ENCODE results near the gene PHACTR1. TPM values are rescaled to one million over a fixed set of nuclear protein-coding genes. Genes with fewer than 3 reads are reported as not detected.

PHACTR1 gene
- total and polyA plus RNA-seq, 4 donors, result 0.31 to 1.5 (median 0.79) TPM

GRCh38 chr6:13215390-13215789 lies 498.8 kb downstream of the PHACTR1 start:
- no peak for DNase-seq (ENCODE audit: low spot score)
- no peaks in the 10 kb centered on the region for H3K27me3 ChIP-seq (ENCODE audit: control insufficient read depth in 4 of 4, insufficient read depth in 4 of 4, low read length in 3 of 4)
- WGBS, result 94% methylated on average over 2 of the region's 2 CpGs
- no peak overlapping the region for H3K4me3 ChIP-seq (ENCODE audit: low read depth in 1 of 3, low read length in 3 of 3)
- no peaks in the 10 kb centered on the region for H3K9me3 ChIP-seq (ENCODE audit: control insufficient read depth in 4 of 4, low read length in 3 of 4)
- H3K4me1 ChIP-seq (ENCODE audit: control insufficient read depth in 4 of 4, insufficient read depth in 4 of 4, low read length in 3 of 4), result peaks cover 0 to 3% (median 0%) of the 10 kb centered on the region in 4 donors
- H3K9ac ChIP-seq (ENCODE audit: low read depth in 1 of 2, low read length in 2 of 2), result no peak overlapping the region
- H3K27ac ChIP-seq (ENCODE audit: low read depth in 1 of 2, low read length in 2 of 2), result no peak overlapping the region
- H3K36me3 ChIP-seq (ENCODE audit: control insufficient read depth in 4 of 4, insufficient read depth in 3 of 4, low read depth in 1 of 4, low read length in 3 of 4), result no peaks in the 10 kb centered on the region
- TF ChIP-seq RXRA (IDR thresholded peaks at IDR 0.05) (no peak), JUND (IDR thresholded peaks at IDR 0.05) (no peak), RAD21 (IDR thresholded peaks at IDR 0.05) (no peak), TAF1 (conservative IDR thresholded peaks at IDR 0.05) (no peak), YY1 (IDR thresholded peaks at IDR 0.05) (no peak), GABPA (IDR thresholded peaks at IDR 0.05 in 1 of 2, conservative IDR thresholded peaks at IDR 0.05 in 1 of 2) (no peak), ZBTB33 (IDR thresholded peaks at IDR 0.05) (no peak), HNF4G (IDR thresholded peaks at IDR 0.05) (no peak), EGR1 (IDR thresholded peaks at IDR 0.05; ENCODE audit: low read depth in 2 of 2) (no peak)
- TF ChIP-seq, protein P1, sequence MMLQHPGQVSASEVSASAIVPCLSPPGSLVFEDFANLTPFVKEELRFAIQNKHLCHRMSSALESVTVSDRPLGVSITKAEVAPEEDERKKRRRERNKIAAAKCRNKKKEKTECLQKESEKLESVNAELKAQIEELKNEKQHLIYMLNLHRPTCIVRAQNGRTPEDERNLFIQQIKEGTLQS (IDR thresholded peaks at IDR 0.05), result no peak

GRCh38 chr6:13216236-13217014 lies 499.9 kb downstream of the PHACTR1 start:
- TF ChIP-seq, protein P1 (IDR thresholded peaks at IDR 0.05), result no peak
- TF ChIP-seq JUND (IDR thresholded peaks at IDR 0.05) (no peak), CTCF (IDR thresholded peaks at IDR 0.05; ENCODE audit: low read depth, low read length, missing input control) (no peak), RAD21 (IDR thresholded peaks at IDR 0.05) (no peak), REST (IDR thresholded peaks at IDR 0.05) (no peak), TAF1 (conservative IDR thresholded peaks at IDR 0.05) (no peak), HNF4A (conservative IDR thresholded peaks at IDR 0.05) (no peak), FOXA2 (IDR thresholded peaks at IDR 0.05) (no peak), YY1 (IDR thresholded peaks at IDR 0.05) (no peak), NR2F2 (IDR thresholded peaks at IDR 0.05) (no peak), MAX (IDR thresholded peaks at IDR 0.05) (no peak), SP1 (IDR thresholded peaks at IDR 0.05) (no peak)
- 69% methylated on average over 2 of the region's 2 CpGs for WGBS
- H3K4me1 ChIP-seq (ENCODE audit: control insufficient read depth in 4 of 4, insufficient read depth in 4 of 4, low read length in 3 of 4), result peaks cover 0 to 3% (median 0%) of the 10 kb centered on the region in 4 donors
- no peaks in the 10 kb centered on the region for H3K9me3 ChIP-seq (ENCODE audit: control insufficient read depth in 4 of 4, low read length in 3 of 4)
- no peaks in the 10 kb centered on the region for H3K27me3 ChIP-seq (ENCODE audit: control insufficient read depth in 4 of 4, insufficient read depth in 4 of 4, low read length in 3 of 4)
- no peak overlapping the region for H3K4me3 ChIP-seq (ENCODE audit: low read depth in 1 of 3, low read length in 3 of 3)
- no peak for DNase-seq (ENCODE audit: low spot score)
- H3K27ac ChIP-seq (ENCODE audit: low read depth in 1 of 2, low read length in 2 of 2), result no peak overlapping the region
- no peak overlapping the region for H3K9ac ChIP-seq (ENCODE audit: low read depth in 1 of 2, low read length in 2 of 2)
- no peaks in the 10 kb centered on the region for H3K36me3 ChIP-seq (ENCODE audit: control insufficient read depth in 4 of 4, insufficient read depth in 3 of 4, low read depth in 1 of 4, low read length in 3 of 4)

Measured in liver (tissue), 9 donors.